ENCODE data around the gene ABCG5.

ABCG5 gene

GRCh38 chr2:43852196-43852730 is 13.6 kb upstream of the ABCG5 start:
- TF ChIP-seq SIN3A (IDR thresholded peaks at IDR 0.05; ENCODE audit: borderline replicate concordance, insufficient read depth, low read length) = no peak
- no peak for TF ChIP-seq POLR2AphosphoS5 (IDR thresholded peaks at IDR 0.05; ENCODE audit: low read depth, low read length)
- TF ChIP-seq TAF1 (IDR thresholded peaks at IDR 0.05; ENCODE audit: borderline replicate concordance, insufficient read depth, low read length) = no peak
- TF ChIP-seq REST (IDR thresholded peaks at IDR 0.05; ENCODE audit: insufficient read depth in 1 of 2, low read depth in 2 of 2, low read length in 2 of 2) = no peak
- no peak for TF ChIP-seq FOXP2 (optimal IDR thresholded peaks at IDR 0.05; ENCODE audit: borderline replicate concordance, extremely low read depth, extremely low read length, insufficient read depth)

GRCh38 chr2:43851011-43851980 is 12.7 kb upstream of the ABCG5 start:
- TF ChIP-seq FOXP2 (optimal IDR thresholded peaks at IDR 0.05; ENCODE audit: borderline replicate concordance, extremely low read depth, extremely low read length, insufficient read depth) (no peak), TAF1 (IDR thresholded peaks at IDR 0.05; ENCODE audit: borderline replicate concordance, insufficient read depth, low read length) (no peak), REST (IDR thresholded peaks at IDR 0.05; ENCODE audit: insufficient read depth in 1 of 2, low read depth in 2 of 2, low read length in 2 of 2) (no peak), SIN3A (IDR thresholded peaks at IDR 0.05; ENCODE audit: borderline replicate concordance, insufficient read depth, low read length) (no peak), POLR2AphosphoS5 (IDR thresholded peaks at IDR 0.05; ENCODE audit: low read depth, low read length) (no peak)

- TF ChIP-seq POLR2AphosphoS5 (IDR thresholded peaks at IDR 0.05; ENCODE audit: low read depth, low read length) (no peak), REST (IDR thresholded peaks at IDR 0.05; ENCODE audit: insufficient read depth in 1 of 2, low read depth in 2 of 2, low read length in 2 of 2) (no peak), TAF1 (IDR thresholded peaks at IDR 0.05; ENCODE audit: borderline replicate concordance, insufficient read depth, low read length) (no peak), FOXP2 (optimal IDR thresholded peaks at IDR 0.05; ENCODE audit: borderline replicate concordance, extremely low read depth, extremely low read length, insufficient read depth) (no peak), SIN3A (IDR thresholded peaks at IDR 0.05; ENCODE audit: borderline replicate concordance, insufficient read depth, low read length) (no peak)
These were observed 9.6 kb upstream of the ABCG5 start for GRCh38 chr2:43848214-43848613.

- TF ChIP-seq FOXP2 (optimal IDR thresholded peaks at IDR 0.05; ENCODE audit: borderline replicate concordance, extremely low read depth, extremely low read length, insufficient read depth) (no peak), TAF1 (IDR thresholded peaks at IDR 0.05; ENCODE audit: borderline replicate concordance, insufficient read depth, low read length) (no peak), POLR2AphosphoS5 (IDR thresholded peaks at IDR 0.05; ENCODE audit: low read depth, low read length) (no peak), SIN3A (IDR thresholded peaks at IDR 0.05; ENCODE audit: borderline replicate concordance, insufficient read depth, low read length) (no peak), REST (IDR thresholded peaks at IDR 0.05; ENCODE audit: insufficient read depth in 1 of 2, low read depth in 2 of 2, low read length in 2 of 2) (no peak)
These were observed 7.6 kb upstream of the ABCG5 start for GRCh38 chr2:43846140-43846793.
